K562 (cell line): ENCODE measurements around the gene VGLL4. TPM values are rescaled to one million over a fixed set of nuclear protein-coding genes. Genes with fewer than 3 reads are reported as not detected.

ENCODE experiments used
- ATAC-seq: fragments of 200-7000 bp; cut with Tn5 transposase; 3 replicates; pipeline ENCODE4 v1.9.1; 2020; ENCODE audit warnings: moderate library complexity
- BruUV-seq: library from RNA; stranded (reverse); fragments of 400-500 nt; replicated peaks from 2 replicates; lab custom pipeline; 2021; lab: Mats Ljungman, UMichigan
- CTCF ChIA-PET: fragments of 300-600 bp; formaldehyde crosslinking; extraction: SDS; loops from one replicate; lab custom pipeline; 2021; ENCODE audit warnings: low intra/inter-chr PET ratio; lab: Yijun Ruan, JAX
- POLR2A ChIA-PET: fragments of 300-600, 350-650 bp; sonication (Branson Sonifier 250); formaldehyde crosslinking; extraction: SDS; loops from one replicate; lab custom pipeline; 2021; ENCODE audit warnings: antibody characterized with exemption, inconsistent platforms; lab: Yijun Ruan, JAX
- DNase-seq, 4 experiments: peaks; one replicate each; pipeline versions ENCODE4 v3.0.0 to v3.0.0-alpha.2; 2011 to 2018; ENCODE audit warnings: low spot score in 3 of 4, mixed read lengths in 3 of 4; ENCODE audit errors: extremely low read depth in 1 of 4
- FAIRE-seq: peaks from 2 replicates; lab custom pipeline; 2011; peaks lifted over from hg19 to GRCh38; lab: Jason Lieb, UNC
- H2AFZ ChIP-seq: 2 replicates; pipeline ENCODE4 v1.6.0; 2011; ENCODE audit warnings: low read depth, low read length, control low read depth, inconsistent platforms
- H3K27ac ChIP-seq: fragments of 200-600 bp; 3 replicates; pipeline ENCODE4 v1.8.0; 2011; ENCODE audit warnings: low read depth, mild to moderate bottlenecking, control low read depth, inconsistent platforms, low read length, moderate library complexity, mixed read lengths; ENCODE audit errors: extremely low read depth
- H3K27me3 ChIP-seq, 2 experiments: fragments of 300-600 bp in 1 of 2; 2 replicates in 1 of 2; 3 replicates in 1 of 2; pipeline versions ENCODE4 v1.6.0 to v1.8.0; 2011; ENCODE audit warnings: inconsistent platforms in 2 of 2, low read length in 2 of 2, mild to moderate bottlenecking in 1 of 2, mixed read lengths in 1 of 2, moderate library complexity in 1 of 2; ENCODE audit not compliant: control insufficient read depth in 2 of 2, insufficient read depth in 2 of 2
- H3K36me3 ChIP-seq: fragments of 300-600 bp; 3 replicates; pipeline ENCODE4 v1.8.0; 2011; ENCODE audit warnings: mild to moderate bottlenecking, low read length, inconsistent platforms; ENCODE audit not compliant: control insufficient read depth, insufficient read depth
- H3K4me1 ChIP-seq, 2 experiments: fragments of 200-600 bp in 1 of 2; replicated peaks in 1 of 2; 2 replicates in 1 of 2; 3 replicates in 1 of 2; pipeline versions ENCODE4 v1.5.1 to v1.8.0; 2011; ENCODE audit warnings: inconsistent platforms in 2 of 2, low read length in 2 of 2, mild to moderate bottlenecking in 1 of 2, mixed read lengths in 1 of 2, moderate library complexity in 1 of 2; ENCODE audit not compliant: control insufficient read depth in 2 of 2, insufficient read depth in 2 of 2
- H3K4me2 ChIP-seq: 2 replicates; pipeline ENCODE4 v1.6.1; 2011; ENCODE audit warnings: low read length, control low read depth, inconsistent platforms, mixed read lengths; ENCODE audit not compliant: insufficient read depth
- H3K4me3 ChIP-seq: fragments of 200-600 bp; sonication (generic), shearing (Covaris generic); 2 replicates; pipeline ENCODE4 v1.5.1; 2016; ENCODE audit warnings: control low read depth, inconsistent platforms
- H3K79me2 ChIP-seq: fragments of 200-600 bp; 3 replicates; pipeline ENCODE4 v1.8.0; 2011; ENCODE audit warnings: low read length, inconsistent platforms; ENCODE audit not compliant: control insufficient read depth, insufficient read depth
- H3K9ac ChIP-seq, 2 experiments: 2 replicates each; pipeline versions ENCODE4 v1.6.0 to v1.6.1; 2011; ENCODE audit warnings: low read depth in 2 of 2, low read length in 2 of 2, control low read depth in 1 of 2, inconsistent platforms in 1 of 2, mild to moderate bottlenecking in 1 of 2, mixed read lengths in 1 of 2; ENCODE audit not compliant: insufficient read depth in 1 of 2
- H3K9me1 ChIP-seq: one replicate; pipeline ENCODE4 v1.6.0; 2011; ENCODE audit warnings: inconsistent platforms, mild to moderate bottlenecking, low read length, moderate library complexity; ENCODE audit not compliant: control insufficient read depth, insufficient read depth
- H3K9me3 ChIP-seq: replicated peaks from 2 replicates; pipeline ENCODE4 v1.5.1; 2011; ENCODE audit warnings: low read depth, low read length, inconsistent platforms; ENCODE audit not compliant: control insufficient read depth, insufficient read depth
- H4K20me1 ChIP-seq: replicated peaks from 2 replicates; pipeline ENCODE4 v1.6.1; 2011; ENCODE audit warnings: low read length, inconsistent platforms, mixed read lengths; ENCODE audit not compliant: control insufficient read depth, insufficient read depth
- CREB1 ChIP-seq, 2 experiments: sonication (generic) in 1 of 2; formaldehyde crosslinking in 1 of 2; IDR thresholded peaks; 2 replicates each; pipeline versions ENCODE4 v1.6.1 to v1.8.0; 2012 to 2022; ENCODE audit warnings: inconsistent platforms in 1 of 2, mild to moderate bottlenecking in 1 of 2, missing genetic modification reagents in 1 of 2, moderate library complexity in 1 of 2
- CSDE1 ChIP-seq, 2 experiments: fragments of 450-650 bp; IDR thresholded peaks; 2 replicates each; pipeline ENCODE4 v1.6.1; 2016; ENCODE audit warnings: mild to moderate bottlenecking in 1 of 2
- MCM2 ChIP-seq: fragments of 450-650 bp; IDR thresholded peaks from 2 replicates; pipeline ENCODE4 v1.6.1; 2017; ENCODE audit warnings: low read depth, mild to moderate bottlenecking
- STAG1 ChIP-seq: sonication (generic); formaldehyde crosslinking; IDR thresholded peaks from 2 replicates; pipeline ENCODE4 v1.5.0; 2020; ENCODE audit warnings: missing genetic modification reagents, borderline replicate concordance
- TEAD4 ChIP-seq, 2 experiments: sonication (generic) in 1 of 2; formaldehyde crosslinking in 1 of 2; IDR thresholded peaks; 2 replicates each; pipeline versions ENCODE4 v1.6.1 to v1.8.0; 2012 to 2022; ENCODE audit warnings: borderline replicate concordance in 1 of 2, inconsistent platforms in 1 of 2, low read length in 1 of 2, mild to moderate bottlenecking in 1 of 2, missing genetic modification reagents in 1 of 2
- THRAP3 ChIP-seq: fragments of 450-650 bp; IDR thresholded peaks from 2 replicates; pipeline ENCODE4 v1.6.1; 2016; ENCODE audit warnings: mild to moderate bottlenecking, inconsistent platforms, borderline replicate concordance
- WGBS: fragments of 100-300 bp; shearing (Covaris generic); methylation state at CpG from one replicate; pipeline ENCODE4 v1.1.6; 2016; ENCODE audit warnings: low coverage, mixed read lengths; ENCODE audit not compliant: insufficient coverage; ENCODE audit errors: missing lambda C conversion rate; 5-methylcytosine and 5-hydroxymethylcytosine counted together
- in situ Hi-C: fragments of 300-500 bp; cut with MboI; formaldehyde crosslinking; loops from 4 replicates; pipeline ENCODE4 v1.15.0; 2018; ENCODE audit warnings: inconsistent platforms, mixed read lengths
- intact Hi-C: fragments of 100-400 bp; cut with micrococcal nuclease; formaldehyde crosslinking; loops from 2 replicates; pipeline ENCODE4 v1.14.2; 2022
- polyA plus RNA-seq, 8 experiments: library from polyadenylated mRNA; depleted of rRNA in 4 of 8; stranded (reverse) in 5 of 8; unstranded in 3 of 8; fragments of >200 nt; fragmentation: Nextera tagmentation in 2 of 8; fragmentation: Illumina TruSeq in 1 of 8; extraction: Ambion mirVana in 2 of 8; extraction: Trizol in 1 of 8; gene quantifications; 2 replicates each; pipeline versions ENCODE4 v1.2.1 to v1.2.3, GENCODE V29; 2011 to 2014; ENCODE audit warnings: inconsistent platforms in 1 of 8, missing spikeins in 1 of 8
- total RNA-seq, 7 experiments: library from RNA; depleted of rRNA in 6 of 7; stranded (reverse); fragments of >200 nt in 6 of 7; fragmentation: Illumina TruSeq in 2 of 7; extraction: Trizol in 2 of 7; gene quantifications; 2 replicates each; pipeline versions ENCODE4 v1.2.1 to v1.2.3, GENCODE V29; 2011 to 2021; ENCODE audit warnings: low replicate concordance in 1 of 7
- TF ChIP-seq, protein P1 (sequence below): fragments of 250-450 bp; sonication (Bioruptor Pico); IDR thresholded peaks from 2 replicates; pipeline ENCODE4 v1.4.0; 2020; ENCODE audit warnings: mild to moderate bottlenecking, moderate library complexity
- TF ChIP-seq, protein P2 (sequence below): fragments of 250-450 bp; sonication (Bioruptor Pico); IDR thresholded peaks from 2 replicates; pipeline ENCODE4 v1.4.0; 2020; ENCODE audit warnings: borderline replicate concordance
- TF ChIP-seq, protein P3 (sequence below): fragments of 450-650 bp; IDR thresholded peaks from 2 replicates; pipeline ENCODE4 v1.6.1; 2018; ENCODE audit not compliant: partially characterized antibody
- TF ChIP-seq, protein P4 (sequence below): fragments of 150-350 bp; IDR thresholded peaks from 2 replicates; pipeline ENCODE4 v1.6.1; 2014; ENCODE audit warnings: low read depth, mild to moderate bottlenecking, low read length, borderline replicate concordance

VGLL4 gene
- total and polyA plus RNA-seq, 9 of the 15 experiments (the other 6 are each of a cell fraction or from before 2014, with no cell fraction given), result 0.27 to 10.9 (median 8.6) TPM

DNA sequence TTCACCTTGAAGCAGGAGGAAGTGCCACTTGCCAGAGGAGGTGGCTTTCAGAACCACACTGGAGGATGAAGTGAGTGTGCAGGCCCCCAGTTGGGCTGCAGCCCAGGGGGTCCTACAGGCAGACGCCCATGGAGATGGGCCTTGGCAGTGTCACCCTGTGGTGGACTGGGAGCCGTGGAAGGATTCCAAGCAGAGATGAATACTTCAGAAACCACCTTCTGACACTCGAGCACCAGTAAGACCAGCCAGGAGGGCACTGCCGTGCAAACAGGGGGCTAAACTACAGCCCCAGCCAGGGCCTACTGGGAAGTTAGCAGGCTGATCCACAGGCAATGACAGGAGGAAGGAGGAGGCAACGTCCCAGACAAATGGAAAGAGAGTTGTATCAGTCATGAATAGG, 55.4 kb downstream of the VGLL4 start:
- no peaks in the 10 kb centered on the region for H3K4me1 ChIP-seq
- no peak overlapping the region for H3K4me3 ChIP-seq
- DNase-seq (no peak), ATAC-seq (no peak), FAIRE-seq (no peak)
- H3K27ac ChIP-seq, result no peak overlapping the region
- in situ Hi-C loops (no loop called here), intact Hi-C loops (loop anchor here (5.0 kb wide), 1 partner anchor 54 kb away; the partner anchor contains the start of gene VGLL4)
- BruUV-seq, result no TSS peak
- no peaks in the 10 kb centered on the region for H3K79me2 ChIP-seq
- H3K4me2 ChIP-seq, result no peak overlapping the region
- peaks cover 14% of the 10 kb centered on the region for H4K20me1 ChIP-seq
- no peaks in the 10 kb centered on the region for H3K36me3 ChIP-seq
- H3K27me3 ChIP-seq, result peaks cover 0 to 10% of the 10 kb centered on the region in 2 experiments; a peak in 1 of 5 replicates
- ChIA-PET CTCF (no interaction called here), POLR2A (interaction anchor here (0.6 kb wide), 1 partner anchor 84 kb away, joined by 4 read pairs; no protein-coding TSS in a partner anchor)
- H2AFZ ChIP-seq, result no peak overlapping the region
- no peaks in the 10 kb centered on the region for H3K9me1 ChIP-seq
- WGBS, result 36% methylated on average over 4 of the region's 5 CpGs
- 0 out of 4 replicates have a peak overlapping the region, but pooled peaks of 1 of the 2 experiments have one; percentile 10 for H3K9ac ChIP-seq
- no peaks in the 10 kb centered on the region for H3K9me3 ChIP-seq
- no peak for TF ChIP-seq MCM2
- TF ChIP-seq, protein P1, sequence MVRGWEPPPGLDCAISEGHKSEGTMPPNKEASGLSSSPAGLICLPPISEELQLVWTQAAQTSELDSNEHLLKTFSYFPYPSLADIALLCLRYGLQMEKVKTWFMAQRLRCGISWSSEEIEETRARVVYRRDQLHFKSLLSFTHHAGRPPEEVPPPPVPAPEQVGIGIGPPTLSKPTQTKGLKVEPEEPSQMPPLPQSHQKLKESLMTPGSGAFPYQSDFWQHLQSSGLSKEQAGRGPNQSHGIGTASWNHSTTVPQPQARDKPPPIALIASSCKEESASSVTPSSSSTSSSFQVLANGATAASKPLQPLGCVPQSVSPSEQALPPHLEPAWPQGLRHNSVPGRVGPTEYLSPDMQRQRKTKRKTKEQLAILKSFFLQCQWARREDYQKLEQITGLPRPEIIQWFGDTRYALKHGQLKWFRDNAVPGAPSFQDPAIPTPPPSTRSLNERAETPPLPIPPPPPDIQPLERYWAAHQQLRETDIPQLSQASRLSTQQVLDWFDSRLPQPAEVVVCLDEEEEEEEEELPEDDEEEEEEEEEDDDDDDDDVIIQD (CRISPR knock-in tag), result no peak
- TF ChIP-seq, protein P2, sequence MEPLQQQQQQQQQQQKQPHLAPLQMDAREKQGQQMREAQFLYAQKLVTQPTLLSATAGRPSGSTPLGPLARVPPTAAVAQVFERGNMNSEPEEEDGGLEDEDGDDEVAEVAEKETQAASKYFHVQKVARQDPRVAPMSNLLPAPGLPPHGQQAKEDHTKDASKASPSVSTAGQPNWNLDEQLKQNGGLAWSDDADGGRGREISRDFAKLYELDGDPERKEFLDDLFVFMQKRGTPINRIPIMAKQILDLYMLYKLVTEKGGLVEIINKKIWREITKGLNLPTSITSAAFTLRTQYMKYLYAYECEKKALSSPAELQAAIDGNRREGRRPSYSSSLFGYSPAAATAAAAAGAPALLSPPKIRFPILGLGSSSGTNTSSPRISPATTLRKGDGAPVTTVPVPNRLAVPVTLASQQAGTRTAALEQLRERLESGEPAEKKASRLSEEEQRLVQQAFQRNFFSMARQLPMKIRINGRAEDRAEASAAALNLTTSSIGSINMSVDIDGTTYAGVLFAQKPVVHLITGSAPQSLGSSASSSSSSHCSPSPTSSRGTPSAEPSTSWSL (CRISPR knock-in tag), result no peak
- TF ChIP-seq, protein P3, sequence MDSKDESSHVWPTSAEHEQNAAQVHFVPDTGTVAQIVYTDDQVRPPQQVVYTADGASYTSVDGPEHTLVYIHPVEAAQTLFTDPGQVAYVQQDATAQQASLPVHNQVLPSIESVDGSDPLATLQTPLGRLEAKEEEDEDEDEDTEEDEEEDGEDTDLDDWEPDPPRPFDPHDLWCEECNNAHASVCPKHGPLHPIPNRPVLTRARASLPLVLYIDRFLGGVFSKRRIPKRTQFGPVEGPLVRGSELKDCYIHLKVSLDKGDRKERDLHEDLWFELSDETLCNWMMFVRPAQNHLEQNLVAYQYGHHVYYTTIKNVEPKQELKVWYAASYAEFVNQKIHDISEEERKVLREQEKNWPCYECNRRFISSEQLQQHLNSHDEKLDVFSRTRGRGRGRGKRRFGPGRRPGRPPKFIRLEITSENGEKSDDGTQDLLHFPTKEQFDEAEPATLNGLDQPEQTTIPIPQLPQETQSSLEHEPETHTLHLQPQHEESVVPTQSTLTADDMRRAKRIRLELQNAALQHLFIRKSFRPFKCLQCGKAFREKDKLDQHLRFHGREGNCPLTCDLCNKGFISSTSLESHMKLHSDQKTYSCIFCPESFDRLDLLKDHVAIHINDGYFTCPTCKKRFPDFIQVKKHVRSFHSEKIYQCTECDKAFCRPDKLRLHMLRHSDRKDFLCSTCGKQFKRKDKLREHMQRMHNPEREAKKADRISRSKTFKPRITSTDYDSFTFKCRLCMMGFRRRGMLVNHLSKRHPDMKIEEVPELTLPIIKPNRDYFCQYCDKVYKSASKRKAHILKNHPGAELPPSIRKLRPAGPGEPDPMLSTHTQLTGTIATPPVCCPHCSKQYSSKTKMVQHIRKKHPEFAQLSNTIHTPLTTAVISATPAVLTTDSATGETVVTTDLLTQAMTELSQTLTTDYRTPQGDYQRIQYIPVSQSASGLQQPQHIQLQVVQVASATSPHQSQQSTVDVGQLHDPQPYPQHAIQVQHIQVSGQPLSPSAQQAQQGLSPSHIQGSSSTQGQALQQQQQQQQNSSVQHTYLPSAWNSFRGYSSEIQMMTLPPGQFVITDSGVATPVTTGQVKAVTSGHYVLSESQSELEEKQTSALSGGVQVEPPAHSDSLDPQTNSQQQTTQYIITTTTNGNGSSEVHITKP, result no peak
- TF ChIP-seq TEAD4 (IDR thresholded peaks at IDR 0.05; ENCODE audit: low read length), result no peak
- TF ChIP-seq TEAD4 (CRISPR knock-in tag; IDR thresholded peaks at IDR 0.05; ENCODE audit: borderline replicate concordance), result no peak
- TF ChIP-seq, protein P4, sequence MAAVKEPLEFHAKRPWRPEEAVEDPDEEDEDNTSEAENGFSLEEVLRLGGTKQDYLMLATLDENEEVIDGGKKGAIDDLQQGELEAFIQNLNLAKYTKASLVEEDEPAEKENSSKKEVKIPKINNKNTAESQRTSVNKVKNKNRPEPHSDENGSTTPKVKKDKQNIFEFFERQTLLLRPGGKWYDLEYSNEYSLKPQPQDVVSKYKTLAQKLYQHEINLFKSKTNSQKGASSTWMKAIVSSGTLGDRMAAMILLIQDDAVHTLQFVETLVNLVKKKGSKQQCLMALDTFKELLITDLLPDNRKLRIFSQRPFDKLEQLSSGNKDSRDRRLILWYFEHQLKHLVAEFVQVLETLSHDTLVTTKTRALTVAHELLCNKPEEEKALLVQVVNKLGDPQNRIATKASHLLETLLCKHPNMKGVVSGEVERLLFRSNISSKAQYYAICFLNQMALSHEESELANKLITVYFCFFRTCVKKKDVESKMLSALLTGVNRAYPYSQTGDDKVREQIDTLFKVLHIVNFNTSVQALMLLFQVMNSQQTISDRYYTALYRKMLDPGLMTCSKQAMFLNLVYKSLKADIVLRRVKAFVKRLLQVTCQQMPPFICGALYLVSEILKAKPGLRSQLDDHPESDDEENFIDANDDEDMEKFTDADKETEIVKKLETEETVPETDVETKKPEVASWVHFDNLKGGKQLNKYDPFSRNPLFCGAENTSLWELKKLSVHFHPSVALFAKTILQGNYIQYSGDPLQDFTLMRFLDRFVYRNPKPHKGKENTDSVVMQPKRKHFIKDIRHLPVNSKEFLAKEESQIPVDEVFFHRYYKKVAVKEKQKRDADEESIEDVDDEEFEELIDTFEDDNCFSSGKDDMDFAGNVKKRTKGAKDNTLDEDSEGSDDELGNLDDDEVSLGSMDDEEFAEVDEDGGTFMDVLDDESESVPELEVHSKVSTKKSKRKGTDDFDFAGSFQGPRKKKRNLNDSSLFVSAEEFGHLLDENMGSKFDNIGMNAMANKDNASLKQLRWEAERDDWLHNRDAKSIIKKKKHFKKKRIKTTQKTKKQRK, result no peak
- no peak for TF ChIP-seq CREB1 (IDR thresholded peaks at IDR 0.05)
- no peak for TF ChIP-seq CREB1 (CRISPR knock-in tag; IDR thresholded peaks at IDR 0.05)
- TF ChIP-seq THRAP3, result no peak
- TF ChIP-seq CSDE1 (IDR thresholded peaks at IDR 0.05), result no peak
- no peak for TF ChIP-seq STAG1 (CRISPR knock-in tag)
